ENCODE measurements around the gene CDHR3. TPM values are rescaled to one million over a fixed set of nuclear protein-coding genes. Genes with fewer than 3 reads are reported as not detected.

The CDHR3 gene
- total and polyA plus RNA-seq, 8 donors: 0.86 to 3.7 (median 1.9) TPM

GRCh38 chr7:105934572-105935185 is 28.4 kb upstream of the CDHR3 start:
- DNase-seq: peak in 4 of 6 donors; percentile 22 to 61 (median 48)
- peak; percentile 87 to 98 (median 96) for ATAC-seq
- intact Hi-C loops (cut with DNase I): no loop called here
- FAIRE-seq: no peak
- H3K27ac ChIP-seq: no peak overlapping the region
- no peak overlapping the region for H3K4me3 ChIP-seq
- H3K4me1 ChIP-seq: peaks cover 7 to 11% (median 9%) of the 10 kb centered on the region in 3 donors
- 52 to 53% methylated on average over 7 of the region's 7 CpGs for WGBS, 2 donors
- no peaks in the 10 kb centered on the region for H3K27me3 ChIP-seq
- peak in 2 of 4 donors; percentile 24 to 30 for TF ChIP-seq CTCF (IDR thresholded peaks at IDR 0.05)
- H3K36me3 ChIP-seq: no peaks in the 10 kb centered on the region
- H3K9me3 ChIP-seq: no peaks in the 10 kb centered on the region

GRCh38 chr7:105935250-105935649 is 27.8 kb upstream of the CDHR3 start:
- peak in 2 of 6 donors; percentile 43 to 45 for DNase-seq
- ATAC-seq: peak; percentile 74 to 85 (median 82)
- H3K27me3 ChIP-seq: no peaks in the 10 kb centered on the region
- H3K4me3 ChIP-seq: no peak overlapping the region
- peaks cover 7 to 11% (median 9%) of the 10 kb centered on the region in 3 donors for H3K4me1 ChIP-seq
- WGBS, 2 donors: 22 to 24% methylated on average over 5 of the region's 5 CpGs
- intact Hi-C loops (cut with DNase I): no loop called here
- no peak overlapping the region for H3K27ac ChIP-seq
- no peak for TF ChIP-seq CTCF (IDR thresholded peaks at IDR 0.05)
- H3K9me3 ChIP-seq: no peaks in the 10 kb centered on the region
- no peak for FAIRE-seq
- no peaks in the 10 kb centered on the region for H3K36me3 ChIP-seq

GRCh38 chr7:105937411-105937810 is 25.7 kb upstream of the CDHR3 start:
- Histone ChIP-seq H3K9me3 (no peaks in the 10 kb centered on the region), H3K4me3 (no peak overlapping the region), H3K36me3 (no peaks in the 10 kb centered on the region), H3K27me3 (no peaks in the 10 kb centered on the region), H3K4me1 (peaks cover 7 to 11% (median 9%) of the 10 kb centered on the region in 3 donors), H3K27ac (no peak overlapping the region)
- TF ChIP-seq CTCF (IDR thresholded peaks at IDR 0.05): no peak
- no peak for DNase-seq
- intact Hi-C loops (cut with DNase I): no loop called here
- WGBS, 2 donors: 50 to 58% methylated on average over 3 of the region's 3 CpGs
- no peak for FAIRE-seq
- ATAC-seq: no peak

GRCh38 chr7:105940109-105940508 is 23.0 kb upstream of the CDHR3 start:
- Histone ChIP-seq H3K36me3 (no peaks in the 10 kb centered on the region), H3K4me1 (peaks cover 5 to 6% (median 5%) of the 10 kb centered on the region in 3 donors), H3K27me3 (no peaks in the 10 kb centered on the region), H3K9me3 (no peaks in the 10 kb centered on the region), H3K4me3 (no peak overlapping the region), H3K27ac (no peak overlapping the region)
- FAIRE-seq (no peak), DNase-seq (no peak), ATAC-seq (peak in 2 of 4 donors; percentile 52 to 64)
- no peak for TF ChIP-seq CTCF (IDR thresholded peaks at IDR 0.05)
- WGBS, 2 donors: 65 to 73% methylated on average over 4 of the region's 4 CpGs
- intact Hi-C loops (cut with DNase I): no loop called here

GRCh38 chr7:105941596-105941995 is 21.5 kb upstream of the CDHR3 start:
- ATAC-seq (no peak), FAIRE-seq (no peak), DNase-seq (no peak)
- no peak overlapping the region for H3K27ac ChIP-seq
- no peaks in the 10 kb centered on the region for H3K9me3 ChIP-seq
- H3K4me3 ChIP-seq: no peak overlapping the region
- H3K36me3 ChIP-seq: no peaks in the 10 kb centered on the region
- no peaks in the 10 kb centered on the region for H3K27me3 ChIP-seq
- intact Hi-C loops (cut with DNase I): no loop called here
- no peaks in the 10 kb centered on the region for H3K4me1 ChIP-seq
- no peak for TF ChIP-seq CTCF (IDR thresholded peaks at IDR 0.05)
